OCI-LY1 (cell line): ENCODE data around the gene DCUN1D2.

Experiments
- H2AFZ ChIP-seq: fragments of 200-600 bp; sonication (generic), shearing (Covaris generic); 2 replicates; pipeline ENCODE4 v1.6.0; 2014; ENCODE audit warnings: antibody characterized with exemption, mild to moderate bottlenecking, low read length
- H3F3A ChIP-seq: fragments of 200-600 bp; sonication (generic), shearing (Covaris generic); 2 replicates; pipeline ENCODE4 v1.6.0; 2014; ENCODE audit warnings: mild to moderate bottlenecking, antibody characterized with exemption, low read length, moderate library complexity; ENCODE audit not compliant: insufficient read depth
- H3K27ac ChIP-seq: fragments of 200-600 bp; sonication (generic); 2 replicates; pipeline ENCODE4 v1.5.1; 2014; ENCODE audit warnings: low read length, mixed run types, mild to moderate bottlenecking, low read depth; ENCODE audit not compliant: poor library complexity, severe bottlenecking
- H3K27me3 ChIP-seq: fragments of 200-600 bp; sonication (generic); 2 replicates; pipeline ENCODE4 v1.6.0; 2014; ENCODE audit warnings: antibody characterized with exemption, mild to moderate bottlenecking, low read length, moderate library complexity; ENCODE audit not compliant: insufficient read depth
- H3K36me3 ChIP-seq: fragments of 200-600 bp; sonication (generic); 2 replicates; pipeline ENCODE4 v1.6.1; 2014; ENCODE audit warnings: mild to moderate bottlenecking, antibody characterized with exemption, low read length, moderate library complexity, mixed read lengths; ENCODE audit not compliant: insufficient read depth
- H3K4me1 ChIP-seq: fragments of 200-600 bp; sonication (generic); 2 replicates; pipeline ENCODE4 v1.5.1; 2014; ENCODE audit warnings: mild to moderate bottlenecking, low read length, moderate library complexity; ENCODE audit not compliant: insufficient read depth, severe bottlenecking
- H3K4me2 ChIP-seq: fragments of 200-600 bp; sonication (generic), shearing (Covaris generic); 2 replicates; pipeline ENCODE4 v1.6.1; 2014; ENCODE audit warnings: low read length
- H3K4me3 ChIP-seq: fragments of 200-600 bp; sonication (generic); 2 replicates; pipeline ENCODE4 v1.5.1; 2014; ENCODE audit warnings: low read length, low read depth, mild to moderate bottlenecking, mixed read lengths; ENCODE audit not compliant: poor library complexity, severe bottlenecking
- H3K79me2 ChIP-seq: fragments of 200-600 bp; shearing (Covaris generic); 2 replicates; pipeline ENCODE4 v1.6.1; 2016; ENCODE audit warnings: mixed run types, low read length, mixed read lengths; ENCODE audit not compliant: insufficient read depth
- H3K9ac ChIP-seq: fragments of 200-600 bp; sonication (generic), shearing (Covaris generic); 2 replicates; pipeline ENCODE4 v1.6.1; 2014; ENCODE audit warnings: mild to moderate bottlenecking, low read length, mixed read lengths
- H3K9me2 ChIP-seq: fragments of 200-600 bp; sonication (generic), shearing (Covaris generic); 2 replicates; pipeline ENCODE4 v1.6.1; 2014; ENCODE audit warnings: low read depth, mild to moderate bottlenecking, low read length, mixed read lengths
- H3K9me3 ChIP-seq: fragments of 200-600 bp; shearing (Covaris generic); 2 replicates; pipeline ENCODE4 v1.6.1; 2014; ENCODE audit warnings: low read length, mixed read lengths
- H4K20me1 ChIP-seq: fragments of 200-600 bp; sonication (generic), shearing (Covaris generic); 2 replicates; pipeline ENCODE4 v1.6.0; 2016; ENCODE audit warnings: mild to moderate bottlenecking, low read length; ENCODE audit not compliant: insufficient read depth
- CTCF ChIP-seq: fragments of 200-600 bp; sonication (generic), shearing (Covaris generic); IDR thresholded peaks from 2 replicates; pipeline ENCODE4 v1.5.1; 2017; ENCODE audit warnings: mild to moderate bottlenecking, antibody characterized with exemption, low read length, moderate library complexity, mixed read lengths
- EZH2 ChIP-seq: fragments of 200-600 bp; sonication (generic), shearing (Covaris generic); IDR thresholded peaks from 2 replicates; pipeline ENCODE4 v1.8.0; 2017; ENCODE audit warnings: borderline replicate concordance, mixed run types, mild to moderate bottlenecking, antibody characterized with exemption, low read length, moderate library complexity, mixed read lengths

The DCUN1D2 gene

GRCh38 chr13:113488283-113488682, 2.2 kb downstream of the DCUN1D2 start:
- H3K36me3 ChIP-seq = peaks cover 15% of the 10 kb centered on the region; the same call in 1 of the 2 replicates
- peak overlapping the region; percentile 24 for H3K27ac ChIP-seq
- H3K4me3 ChIP-seq = peak overlapping the region; percentile 89
- H3K9ac ChIP-seq = peak overlapping the region; percentile 85; the same call in 1 of the 2 replicates
- H3K9me3 ChIP-seq = no peaks in the 10 kb centered on the region
- peaks cover 56% of the 10 kb centered on the region for H3K4me1 ChIP-seq
- H3K9me2 ChIP-seq = no peaks in the 10 kb centered on the region
- no peaks in the 10 kb centered on the region for H4K20me1 ChIP-seq
- H3K27me3 ChIP-seq = no peaks in the 10 kb centered on the region
- H3K4me2 ChIP-seq = peak overlapping the region; percentile 96
- H3K79me2 ChIP-seq = peaks cover 61% of the 10 kb centered on the region
- TF ChIP-seq EZH2 = no peak
- TF ChIP-seq CTCF = no peak
- H3F3A ChIP-seq = no peaks in the 10 kb centered on the region
- no peak overlapping the region for H2AFZ ChIP-seq

GRCh38 chr13:113486698-113487097, 3.8 kb downstream of the DCUN1D2 start:
- Histone ChIP-seq H2AFZ (no peak overlapping the region), H3K27ac (peak overlapping the region; percentile 26), H3K9ac (no peak overlapping the region), H3F3A (no peaks in the 10 kb centered on the region), H3K4me2 (peak overlapping the region; percentile 7; the same call in 1 of the 2 replicates), H3K9me3 (no peaks in the 10 kb centered on the region), H3K4me1 (peaks cover 42% of the 10 kb centered on the region), H3K36me3 (peaks cover 17% of the 10 kb centered on the region; the same call in 1 of the 2 replicates), H3K9me2 (no peaks in the 10 kb centered on the region), H3K79me2 (peaks cover 71% of the 10 kb centered on the region), H4K20me1 (no peaks in the 10 kb centered on the region), H3K27me3 (no peaks in the 10 kb centered on the region), H3K4me3 (no peak overlapping the region)
- TF ChIP-seq CTCF (no peak), EZH2 (no peak)

GRCh38 chr13:113485545-113485944, 5.0 kb downstream of the DCUN1D2 start:
- Histone ChIP-seq H3F3A (no peaks in the 10 kb centered on the region), H3K27ac (no peak overlapping the region), H4K20me1 (no peaks in the 10 kb centered on the region), H3K4me2 (no peak overlapping the region), H3K9me2 (no peaks in the 10 kb centered on the region), H3K27me3 (no peaks in the 10 kb centered on the region), H3K4me3 (no peak overlapping the region), H3K9me3 (no peaks in the 10 kb centered on the region), H3K36me3 (peaks cover 20% of the 10 kb centered on the region), H3K9ac (no peak overlapping the region), H3K4me1 (peaks cover 36% of the 10 kb centered on the region), H2AFZ (no peak overlapping the region), H3K79me2 (peaks cover 81% of the 10 kb centered on the region)
- no peak for TF ChIP-seq EZH2
- TF ChIP-seq CTCF = no peak
